IPS DF 4.7 (cell line): ENCODE data around the gene TYW1B.
"Not testable (repeated sequence)": the region's sequence is repeated elsewhere in the genome, so short reads cannot be mapped to it uniquely, and the experiment has no call there.

Source experiments
- DNase-seq: peaks from one replicate; pipeline ENCODE4 v3.0.0-alpha.2; 2013; ENCODE audit warnings: low spot score; ENCODE audit errors: extremely low read depth

The TYW1B gene

DNA sequence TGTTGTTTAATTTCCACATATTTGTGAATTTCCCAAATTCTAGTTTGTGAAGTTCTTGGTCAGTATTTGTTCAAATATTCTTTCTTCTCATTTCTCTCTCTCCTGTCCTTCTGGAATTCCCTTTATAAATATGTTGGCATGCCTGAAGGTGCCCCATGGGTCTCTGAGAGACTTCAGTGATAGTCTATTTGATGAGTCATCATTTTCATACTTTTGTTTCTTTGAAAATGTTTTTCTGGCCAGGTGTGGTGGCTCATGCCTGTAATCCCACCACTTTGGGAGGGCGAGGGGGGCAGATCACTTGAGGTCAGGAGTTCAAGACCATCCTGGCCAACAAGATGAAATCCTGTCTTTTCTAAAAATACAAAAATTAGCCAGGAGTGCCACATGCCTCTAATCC is 127.5 kb downstream of the TYW1B start:
- not testable (repeated sequence) for DNase-seq

GRCh38 chr7:72697066-72697465 is 130.9 kb downstream of the TYW1B start:
- DNase-seq, result not testable (repeated sequence)

GRCh38 chr7:72696643-72697042 is 131.4 kb downstream of the TYW1B start:
- DNase-seq, result not testable (repeated sequence)

DNA sequence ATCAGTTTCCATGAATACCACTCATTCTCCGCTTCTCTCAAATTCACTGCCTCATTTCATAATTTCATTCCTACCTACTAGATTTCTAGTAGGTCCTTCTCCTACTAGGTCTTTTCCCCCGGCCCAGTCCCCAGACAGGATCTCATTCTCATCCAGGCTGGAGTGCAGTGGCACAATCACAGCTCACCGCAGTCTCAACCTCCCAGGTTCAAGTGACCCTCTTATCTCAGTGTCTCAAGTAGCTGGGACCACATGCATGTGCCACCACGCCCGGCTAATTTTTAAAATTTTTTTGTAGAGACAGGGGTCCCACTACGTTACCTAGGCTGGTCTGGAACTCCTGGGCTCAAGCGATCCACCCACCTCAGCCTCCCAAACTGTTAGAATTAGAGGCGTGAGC is 132.5 kb downstream of the TYW1B start:
- DNase-seq, result not testable (repeated sequence)

DNA sequence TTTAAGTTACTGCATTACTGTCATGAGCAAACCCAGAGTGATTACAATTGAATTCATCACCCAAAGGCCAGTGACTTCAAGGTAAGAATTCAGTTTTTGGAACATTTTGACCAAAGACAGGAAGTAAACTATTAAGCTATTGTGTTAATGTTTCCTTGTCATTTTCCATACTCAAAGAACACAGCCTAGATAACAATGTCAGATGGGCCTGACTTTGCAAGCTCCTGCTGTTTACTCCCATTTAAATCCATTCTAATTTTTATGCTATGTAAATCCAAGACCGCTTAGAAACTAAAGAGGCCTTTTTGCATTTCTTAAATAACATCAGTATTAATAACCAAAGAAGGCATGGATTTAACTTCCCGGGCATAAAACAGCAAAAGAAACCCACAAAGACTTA is 136.6 kb downstream of the TYW1B start:
- DNase-seq, result peak; percentile 33

GRCh38 chr7:72690177-72690576 is 137.8 kb downstream of the TYW1B start:
- not testable (repeated sequence) for DNase-seq

DNA sequence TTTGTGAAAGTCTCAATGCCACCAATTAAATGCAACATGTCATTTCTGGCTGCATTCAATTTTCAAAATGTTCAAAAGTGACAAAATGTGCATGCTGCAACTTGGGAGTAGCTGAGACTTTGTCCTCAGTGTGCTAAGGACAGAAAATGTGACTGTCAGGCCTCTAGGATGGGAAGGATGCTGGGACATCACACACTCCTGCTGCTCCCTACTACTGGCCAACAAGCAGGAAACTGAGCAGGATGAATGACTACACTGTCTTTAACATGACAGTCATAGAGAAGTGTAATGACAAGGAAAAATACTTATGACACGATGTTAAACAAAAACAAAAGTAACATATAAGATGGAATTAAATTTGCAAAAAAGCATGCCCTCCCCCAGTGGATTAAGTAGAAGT is 138.7 kb downstream of the TYW1B start:
- not testable (repeated sequence) for DNase-seq

DNA sequence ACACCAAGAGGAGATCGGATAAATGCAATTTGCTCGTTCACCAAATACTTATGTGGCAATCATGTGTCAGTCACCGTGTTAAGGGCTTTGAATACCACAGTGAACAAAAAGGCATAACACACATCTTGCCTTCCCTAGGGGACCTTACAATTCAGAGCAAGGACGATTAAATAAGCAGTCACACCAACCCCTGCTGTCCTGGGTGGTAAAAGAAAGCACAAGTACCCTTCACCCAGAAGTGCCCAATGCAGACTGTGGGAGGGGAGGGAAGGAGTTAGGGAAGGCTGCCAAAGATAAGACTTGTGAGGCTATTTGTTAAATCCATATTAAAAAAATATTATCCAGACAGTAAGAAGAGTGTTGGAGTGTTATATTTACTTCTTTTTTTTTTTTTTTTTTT is 146.8 kb downstream of the TYW1B start:
- not testable (repeated sequence) for DNase-seq

GRCh38 chr7:72676880-72677279 is 151.1 kb downstream of the TYW1B start:
- not testable (repeated sequence) for DNase-seq

DNA sequence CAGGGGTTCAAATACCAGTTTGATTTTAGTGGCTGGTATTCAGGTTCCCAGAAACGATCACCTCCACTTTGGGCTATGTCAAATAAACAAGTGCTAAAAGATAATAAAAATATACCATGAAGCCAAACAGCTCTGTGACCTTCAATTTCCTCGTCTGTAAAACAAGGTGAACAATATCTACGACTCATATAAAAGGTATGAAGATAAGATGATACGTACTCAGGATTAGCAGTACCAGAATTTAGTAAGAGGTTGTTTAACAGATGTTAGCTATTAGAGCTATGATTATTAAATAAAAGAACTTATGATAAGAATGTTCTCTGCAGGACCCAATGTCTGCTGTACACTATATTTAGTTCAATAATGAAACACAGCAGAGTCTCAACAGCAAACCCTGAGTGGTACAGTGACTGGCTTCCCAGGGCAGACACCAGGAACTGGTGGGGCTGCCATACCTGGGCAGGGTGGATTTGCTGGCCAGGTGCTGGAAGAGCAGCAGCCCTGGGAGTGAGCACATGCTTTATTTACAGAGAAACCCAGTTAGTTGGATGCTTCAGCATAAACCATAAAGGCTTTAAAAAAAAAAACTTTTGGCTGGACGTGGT is 151.8 kb downstream of the TYW1B start:
- DNase-seq, result not testable (repeated sequence)

GRCh38 chr7:72675686-72676085 is 152.3 kb downstream of the TYW1B start:
- not testable (repeated sequence) for DNase-seq

GRCh38 chr7:72674394-72674793 is 153.6 kb downstream of the TYW1B start:
- no peak for DNase-seq

GRCh38 chr7:72670850-72671249 is 157.2 kb downstream of the TYW1B start:
- DNase-seq, result not testable (repeated sequence)

DNA sequence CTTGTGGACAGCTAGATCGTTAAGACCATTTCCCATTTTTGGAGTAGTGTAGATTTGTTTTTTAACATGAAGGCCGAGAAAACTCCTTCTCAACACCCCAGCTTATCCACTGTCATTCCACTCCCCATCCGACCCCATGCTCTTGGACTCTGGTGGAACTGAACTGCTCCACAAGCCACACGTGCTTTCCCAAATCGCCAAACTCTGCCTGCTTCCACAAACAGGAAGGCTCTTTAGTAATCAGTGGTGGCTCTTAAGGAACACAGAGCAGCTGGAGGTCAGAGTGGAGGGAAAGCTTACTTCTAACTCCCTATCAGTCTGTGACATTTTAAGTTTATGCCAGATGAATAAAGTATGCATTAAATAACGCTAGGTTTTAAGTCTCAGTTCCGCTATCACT is 159.6 kb downstream of the TYW1B start:
- not testable (repeated sequence) for DNase-seq

DNA sequence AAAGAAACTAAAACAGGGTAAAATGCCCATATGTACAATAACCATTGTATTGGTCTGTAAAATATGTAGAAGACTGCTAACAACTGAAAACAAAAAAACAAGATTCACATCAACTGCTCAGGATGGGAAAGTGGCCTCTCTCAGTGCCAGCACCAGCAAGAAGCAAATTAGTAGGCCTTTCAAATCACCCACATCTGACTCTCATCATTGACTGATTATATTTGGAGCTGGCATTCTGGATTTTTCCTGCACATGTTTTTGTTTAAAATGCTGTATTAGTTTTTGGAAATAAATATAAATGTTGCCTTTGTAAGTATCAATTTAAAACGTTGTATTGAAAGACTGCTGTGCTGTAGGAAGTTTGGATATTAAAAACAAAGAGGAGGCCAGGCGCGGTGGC is 161.0 kb downstream of the TYW1B start:
- not testable (repeated sequence) for DNase-seq

DNA sequence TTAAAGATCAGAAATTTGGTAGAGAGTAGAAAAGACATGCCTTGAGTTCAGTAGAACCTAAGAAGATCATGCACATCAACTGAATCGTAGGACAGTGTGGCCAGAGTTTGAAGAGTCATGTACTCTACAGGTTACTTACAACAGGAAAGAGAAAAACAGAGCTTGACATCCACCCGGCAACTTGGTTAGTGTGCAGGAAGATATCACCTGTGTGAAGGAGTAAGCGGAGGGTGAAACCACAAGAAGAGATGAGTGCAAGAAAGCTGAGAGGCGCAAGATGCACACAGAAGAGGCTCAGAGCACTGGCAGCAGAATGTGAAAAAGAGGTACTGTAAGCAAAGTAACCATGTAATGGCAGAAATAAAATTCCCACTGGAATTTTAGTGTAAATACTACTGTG is 179.4 kb downstream of the TYW1B start:
- not testable (repeated sequence) for DNase-seq

- DNase-seq, result not testable (repeated sequence)
Observed at GRCh38 chr7:72643708-72644107, 184.3 kb downstream of the TYW1B start.

DNA sequence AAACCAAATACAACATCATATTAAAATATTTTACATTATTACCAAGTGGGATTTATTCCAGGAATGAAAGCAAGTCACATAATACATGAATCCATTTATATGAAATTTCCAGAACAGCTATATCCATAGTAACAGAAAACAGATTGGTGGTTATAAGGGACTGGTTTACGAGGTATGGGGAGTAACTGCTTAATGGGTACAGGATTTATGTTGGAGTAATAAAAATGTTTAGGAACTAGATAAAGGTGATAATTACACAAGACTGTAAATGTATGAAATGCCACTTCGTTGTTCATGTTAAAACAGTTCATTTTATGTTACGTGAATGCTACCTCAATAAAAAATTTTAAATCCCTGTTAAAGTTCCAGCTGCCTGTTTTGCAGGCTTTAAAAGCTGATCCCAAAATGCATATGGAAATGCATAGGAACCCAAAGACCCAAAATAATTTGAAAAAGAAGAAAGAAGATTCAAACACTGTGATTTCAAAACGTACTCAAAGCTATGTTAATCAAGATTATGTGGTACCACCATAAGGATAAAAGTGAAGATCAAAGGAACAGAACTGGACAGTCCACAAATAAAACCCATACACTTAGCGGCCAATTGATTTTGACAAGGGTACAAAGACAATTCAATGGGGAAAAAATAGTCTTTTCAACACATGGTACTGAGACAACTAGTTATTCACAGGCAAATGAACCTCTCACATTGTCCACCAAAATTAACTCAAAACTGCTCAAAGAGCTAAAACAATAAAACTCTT is 186.3 kb downstream of the TYW1B start:
- DNase-seq, result not testable (repeated sequence)

DNA sequence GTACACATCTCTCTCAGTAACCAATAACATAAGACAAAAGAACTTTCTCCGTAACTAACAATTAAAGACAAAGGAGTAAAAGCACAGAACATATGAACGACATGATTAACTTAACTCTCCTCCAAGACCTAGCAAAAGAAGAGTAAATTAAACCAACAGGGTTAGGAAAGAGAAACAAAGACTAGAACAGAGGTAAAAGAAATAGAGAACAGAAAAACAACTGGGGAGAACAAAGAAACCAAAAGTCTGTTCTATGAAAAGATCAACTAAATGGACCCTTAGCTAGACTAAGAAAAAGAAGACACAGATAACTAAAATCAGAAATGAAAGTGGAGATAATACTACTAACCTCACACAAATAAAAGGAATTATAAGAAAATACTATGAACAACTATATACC is 187.3 kb downstream of the TYW1B start:
- DNase-seq, result not testable (repeated sequence)

DNA sequence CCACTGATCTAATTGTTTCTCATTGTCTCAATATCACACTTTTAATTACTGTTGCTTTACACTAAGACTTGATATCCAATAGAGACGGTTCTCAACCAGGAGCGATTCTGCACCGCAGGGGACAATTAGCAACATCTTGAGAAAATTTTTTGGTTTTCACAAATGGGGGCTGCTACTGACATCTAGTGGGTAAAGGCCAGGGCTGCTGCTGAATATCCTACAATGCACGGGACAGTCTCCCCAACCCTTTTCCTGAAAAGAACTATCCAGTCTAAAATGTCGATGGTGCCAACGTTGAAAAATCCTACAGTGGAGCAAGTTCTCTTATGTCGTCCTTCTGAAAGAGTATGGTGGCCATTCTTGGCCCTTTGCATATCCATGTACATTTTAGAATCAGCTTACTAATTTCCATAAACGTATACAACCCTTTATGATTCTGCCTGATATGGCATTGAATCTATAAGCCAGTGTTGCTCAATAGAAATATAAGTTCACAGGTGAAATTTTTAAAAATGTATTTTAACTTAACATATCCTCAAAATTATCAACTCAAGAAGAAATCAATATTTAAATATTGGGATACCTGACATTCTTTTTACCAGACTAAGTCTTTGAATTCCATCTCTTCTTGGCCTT is 192.6 kb downstream of the TYW1B start:
- DNase-seq, result not testable (repeated sequence)

DNA sequence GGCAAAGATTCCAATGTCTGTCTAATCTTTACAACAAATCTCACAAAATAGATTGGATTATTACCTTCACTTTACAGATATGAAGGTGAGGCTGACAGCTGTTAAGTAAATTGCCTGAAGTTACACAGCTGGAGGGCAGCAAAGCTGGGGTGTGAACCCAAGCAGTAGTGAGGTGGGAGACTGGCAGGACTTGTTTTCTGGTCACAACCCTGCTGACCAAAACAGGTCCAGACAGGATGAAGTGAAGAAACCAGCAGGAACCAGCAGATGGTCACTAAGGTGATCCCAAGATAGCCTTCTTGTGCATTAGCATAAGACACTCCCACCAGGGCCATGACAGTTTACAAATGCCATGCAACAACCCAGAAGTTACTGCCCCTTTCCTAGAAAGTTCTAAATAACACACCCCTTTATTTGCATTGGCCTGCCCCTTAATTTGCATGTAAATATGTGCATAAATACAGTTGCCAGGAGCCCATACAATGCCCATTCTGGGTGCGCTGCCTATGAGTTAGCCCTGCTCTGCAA is 195.2 kb downstream of the TYW1B start:
- not testable (repeated sequence) for DNase-seq

DNA sequence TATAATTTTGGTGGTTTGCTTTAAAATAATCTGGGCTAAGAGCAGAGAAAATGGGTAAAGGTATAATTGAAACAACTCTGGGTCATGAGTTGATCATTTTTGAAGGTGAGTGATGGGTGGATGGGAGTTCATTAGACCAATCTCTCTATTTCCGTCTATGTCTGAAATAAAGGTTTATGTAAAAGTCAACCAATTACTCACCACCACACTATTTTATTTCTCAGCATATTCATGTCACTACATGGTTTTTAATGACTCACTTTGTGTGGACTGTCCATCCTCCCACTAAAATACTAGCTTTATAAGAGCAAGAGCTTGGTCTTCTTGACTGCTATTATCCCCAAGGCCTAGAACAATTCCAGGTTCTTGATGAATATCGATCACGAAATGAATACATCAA is 199.6 kb downstream of the TYW1B start:
- DNase-seq, result not testable (repeated sequence)
